ENCODE measurements around the gene IL16. TPM values are rescaled to one million over a fixed set of nuclear protein-coding genes. Genes with fewer than 3 reads are reported as not detected.

The IL16 gene
- total RNA-seq, 1 donor from 2014 or later: 0.79 TPM

GRCh38 chr15:81279621-81280485 is 83.2 kb downstream of the IL16 start:
- H3K36me3 ChIP-seq (ENCODE audit: control insufficient read depth, insufficient read depth, low read length): no peaks in the 10 kb centered on the region
- no peak for TF ChIP-seq CTCF (IDR thresholded peaks at IDR 0.05; ENCODE audit: insufficient read depth, low read length, severe bottlenecking)
- no peaks in the 10 kb centered on the region for H3K27me3 ChIP-seq (ENCODE audit: control insufficient read depth, insufficient read depth, low read length)
- H3K4me3 ChIP-seq (ENCODE audit: low read depth, low read length): no peak overlapping the region
- no peak for FAIRE-seq
- no peak for DNase-seq (ENCODE audit: low read depth)

GRCh38 chr15:81280696-81281455 is 84.2 kb downstream of the IL16 start:
- Histone ChIP-seq H3K27me3 (ENCODE audit: control insufficient read depth, insufficient read depth, low read length) (no peaks in the 10 kb centered on the region), H3K4me3 (ENCODE audit: low read depth, low read length) (no peak overlapping the region), H3K36me3 (ENCODE audit: control insufficient read depth, insufficient read depth, low read length) (no peaks in the 10 kb centered on the region)
- TF ChIP-seq CTCF (IDR thresholded peaks at IDR 0.05; ENCODE audit: insufficient read depth, low read length, severe bottlenecking): no peak
- DNase-seq (ENCODE audit: low read depth) (peak; percentile 32), FAIRE-seq (peak; percentile 13)

- FAIRE-seq (peak; percentile 50), DNase-seq (ENCODE audit: low read depth) (no peak)
- Histone ChIP-seq H3K36me3 (ENCODE audit: control insufficient read depth, insufficient read depth, low read length) (no peaks in the 10 kb centered on the region), H3K27me3 (ENCODE audit: control insufficient read depth, insufficient read depth, low read length) (no peaks in the 10 kb centered on the region), H3K4me3 (ENCODE audit: low read depth, low read length) (no peak overlapping the region)
- no peak for TF ChIP-seq CTCF (IDR thresholded peaks at IDR 0.05; ENCODE audit: insufficient read depth, low read length, severe bottlenecking)
Observed at GRCh38 chr15:81281456-81281735, 84.7 kb downstream of the IL16 start.

GRCh38 chr15:81281766-81282605 is 85.3 kb downstream of the IL16 start:
- FAIRE-seq (no peak), DNase-seq (ENCODE audit: low read depth) (no peak)
- H3K27me3 ChIP-seq (ENCODE audit: control insufficient read depth, insufficient read depth, low read length): no peaks in the 10 kb centered on the region
- no peak overlapping the region for H3K4me3 ChIP-seq (ENCODE audit: low read depth, low read length)
- no peaks in the 10 kb centered on the region for H3K36me3 ChIP-seq (ENCODE audit: control insufficient read depth, insufficient read depth, low read length)
- no peak for TF ChIP-seq CTCF (IDR thresholded peaks at IDR 0.05; ENCODE audit: insufficient read depth, low read length, severe bottlenecking)

GRCh38 chr15:81282606-81282895 is 85.9 kb downstream of the IL16 start:
- no peak for FAIRE-seq
- no peak for DNase-seq (ENCODE audit: low read depth)
- TF ChIP-seq CTCF (IDR thresholded peaks at IDR 0.05; ENCODE audit: insufficient read depth, low read length, severe bottlenecking): no peak
- H3K4me3 ChIP-seq (ENCODE audit: low read depth, low read length): no peak overlapping the region
- H3K36me3 ChIP-seq (ENCODE audit: control insufficient read depth, insufficient read depth, low read length): no peaks in the 10 kb centered on the region
- H3K27me3 ChIP-seq (ENCODE audit: control insufficient read depth, insufficient read depth, low read length): no peaks in the 10 kb centered on the region

Measured in bronchial epithelial cell (primary cell).